Measurements from ENCODE around the gene EID3.

Gene EID3

GRCh38 chr12:104340925-104341611 lies 37.5 kb downstream of the EID3 start:
- H3K36me3 ChIP-seq (ENCODE audit: insufficient read depth, low read length): peaks cover 82% of the 10 kb centered on the region
- TF ChIP-seq, protein P1, sequence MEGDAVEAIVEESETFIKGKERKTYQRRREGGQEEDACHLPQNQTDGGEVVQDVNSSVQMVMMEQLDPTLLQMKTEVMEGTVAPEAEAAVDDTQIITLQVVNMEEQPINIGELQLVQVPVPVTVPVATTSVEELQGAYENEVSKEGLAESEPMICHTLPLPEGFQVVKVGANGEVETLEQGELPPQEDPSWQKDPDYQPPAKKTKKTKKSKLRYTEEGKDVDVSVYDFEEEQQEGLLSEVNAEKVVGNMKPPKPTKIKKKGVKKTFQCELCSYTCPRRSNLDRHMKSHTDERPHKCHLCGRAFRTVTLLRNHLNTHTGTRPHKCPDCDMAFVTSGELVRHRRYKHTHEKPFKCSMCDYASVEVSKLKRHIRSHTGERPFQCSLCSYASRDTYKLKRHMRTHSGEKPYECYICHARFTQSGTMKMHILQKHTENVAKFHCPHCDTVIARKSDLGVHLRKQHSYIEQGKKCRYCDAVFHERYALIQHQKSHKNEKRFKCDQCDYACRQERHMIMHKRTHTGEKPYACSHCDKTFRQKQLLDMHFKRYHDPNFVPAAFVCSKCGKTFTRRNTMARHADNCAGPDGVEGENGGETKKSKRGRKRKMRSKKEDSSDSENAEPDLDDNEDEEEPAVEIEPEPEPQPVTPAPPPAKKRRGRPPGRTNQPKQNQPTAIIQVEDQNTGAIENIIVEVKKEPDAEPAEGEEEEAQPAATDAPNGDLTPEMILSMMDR (conservative IDR thresholded peaks at IDR 0.05; ENCODE audit: low read length): no peak
- TF ChIP-seq EZH2phosphoT487 (IDR thresholded peaks at IDR 0.05; ENCODE audit: borderline replicate concordance): no peak
- no peaks in the 10 kb centered on the region for H3K4me1 ChIP-seq (ENCODE audit: insufficient read depth, low read length, poor library complexity, severe bottlenecking)
- H3K4me3 ChIP-seq (ENCODE audit: low read length, poor library complexity, severe bottlenecking): no peak overlapping the region
- H3K79me2 ChIP-seq (ENCODE audit: insufficient read depth, low read length): no peaks in the 10 kb centered on the region
- no peak overlapping the region for H3K9ac ChIP-seq (ENCODE audit: low read depth, low read length, poor library complexity, severe bottlenecking)
- no peak overlapping the region for H2AFZ ChIP-seq (ENCODE audit: low read length)
- peaks cover 4% of the 10 kb centered on the region for H4K20me1 ChIP-seq (ENCODE audit: insufficient read depth, low read length, poor library complexity, severe bottlenecking)
- H3K9me3 ChIP-seq (ENCODE audit: insufficient read depth, low read depth, low read length): no peaks in the 10 kb centered on the region
- no peaks in the 10 kb centered on the region; the same call in 1 of the 2 replicates for H3F3A ChIP-seq (ENCODE audit: low read depth)
- no peaks in the 10 kb centered on the region for H3K27me3 ChIP-seq (ENCODE audit: insufficient read depth, low read length, poor library complexity, severe bottlenecking)
- H3K9me2 ChIP-seq (replicated peaks; ENCODE audit: low read depth, low read length): no peaks in the 10 kb centered on the region
- no peak overlapping the region for H3K4me2 ChIP-seq (ENCODE audit: low read depth, low read length, poor library complexity, severe bottlenecking)

GRCh38 chr12:104342147-104342546 lies 38.6 kb downstream of the EID3 start:
- H3K79me2 ChIP-seq (ENCODE audit: insufficient read depth, low read length): no peaks in the 10 kb centered on the region
- TF ChIP-seq, protein P1 (conservative IDR thresholded peaks at IDR 0.05; ENCODE audit: low read length): no peak
- no peak for TF ChIP-seq EZH2phosphoT487 (IDR thresholded peaks at IDR 0.05; ENCODE audit: borderline replicate concordance)
- peaks cover 81% of the 10 kb centered on the region for H3K36me3 ChIP-seq (ENCODE audit: insufficient read depth, low read length)
- no peaks in the 10 kb centered on the region; the same call in 1 of the 2 replicates for H3F3A ChIP-seq (ENCODE audit: low read depth)
- no peaks in the 10 kb centered on the region for H3K4me1 ChIP-seq (ENCODE audit: insufficient read depth, low read length, poor library complexity, severe bottlenecking)
- no peak overlapping the region for H3K4me2 ChIP-seq (ENCODE audit: low read depth, low read length, poor library complexity, severe bottlenecking)
- no peak overlapping the region for H3K4me3 ChIP-seq (ENCODE audit: low read length, poor library complexity, severe bottlenecking)
- H4K20me1 ChIP-seq (ENCODE audit: insufficient read depth, low read length, poor library complexity, severe bottlenecking): peaks cover 4% of the 10 kb centered on the region
- H3K27me3 ChIP-seq (ENCODE audit: insufficient read depth, low read length, poor library complexity, severe bottlenecking): no peaks in the 10 kb centered on the region
- H3K9ac ChIP-seq (ENCODE audit: low read depth, low read length, poor library complexity, severe bottlenecking): no peak overlapping the region
- H3K9me3 ChIP-seq (ENCODE audit: insufficient read depth, low read depth, low read length): no peaks in the 10 kb centered on the region
- no peak overlapping the region for H2AFZ ChIP-seq (ENCODE audit: low read length)
- no peaks in the 10 kb centered on the region for H3K9me2 ChIP-seq (replicated peaks; ENCODE audit: low read depth, low read length)

GRCh38 chr12:104342635-104343249 lies 39.2 kb downstream of the EID3 start:
- Histone ChIP-seq H3K79me2 (ENCODE audit: insufficient read depth, low read length) (no peaks in the 10 kb centered on the region), H3K9me2 (replicated peaks; ENCODE audit: low read depth, low read length) (no peaks in the 10 kb centered on the region), H2AFZ (ENCODE audit: low read length) (no peak overlapping the region), H3K4me2 (ENCODE audit: low read depth, low read length, poor library complexity, severe bottlenecking) (no peak overlapping the region), H3K4me3 (ENCODE audit: low read length, poor library complexity, severe bottlenecking) (no peak overlapping the region), H3F3A (ENCODE audit: low read depth) (no peaks in the 10 kb centered on the region; the same call in 1 of the 2 replicates), H3K9ac (ENCODE audit: low read depth, low read length, poor library complexity, severe bottlenecking) (no peak overlapping the region), H4K20me1 (ENCODE audit: insufficient read depth, low read length, poor library complexity, severe bottlenecking) (peaks cover 4% of the 10 kb centered on the region), H3K36me3 (ENCODE audit: insufficient read depth, low read length) (peaks cover 83% of the 10 kb centered on the region), H3K4me1 (ENCODE audit: insufficient read depth, low read length, poor library complexity, severe bottlenecking) (no peaks in the 10 kb centered on the region), H3K9me3 (ENCODE audit: insufficient read depth, low read depth, low read length) (no peaks in the 10 kb centered on the region), H3K27me3 (ENCODE audit: insufficient read depth, low read length, poor library complexity, severe bottlenecking) (no peaks in the 10 kb centered on the region)
- TF ChIP-seq, protein P1 (conservative IDR thresholded peaks at IDR 0.05; ENCODE audit: low read length): no peak
- TF ChIP-seq EZH2phosphoT487 (IDR thresholded peaks at IDR 0.05; ENCODE audit: borderline replicate concordance): no peak

All from Loucy (cell line).